Neuronal stem cell (in vitro differentiated cells): ENCODE results near the gene SIL1.

Experiments
- DNase-seq: peaks from one replicate; pipeline ENCODE4 v3.0.0-alpha.2; 2013; ENCODE audit warnings: low spot score
- H2AFZ ChIP-seq: one replicate; pipeline ENCODE4 v1.6.1; 2013; ENCODE audit warnings: mild to moderate bottlenecking, low read length, inconsistent platforms
- H2AK5ac ChIP-seq: 2 replicates; pipeline ENCODE4 v1.6.1; 2013; ENCODE audit warnings: low read depth, mild to moderate bottlenecking, inconsistent platforms, low read length, moderate library complexity, mixed read lengths
- H2BK120ac ChIP-seq: 2 replicates; pipeline ENCODE4 v1.6.1; 2013; ENCODE audit warnings: low read depth, mild to moderate bottlenecking, inconsistent platforms, low read length, moderate library complexity, mixed read lengths
- H2BK12ac ChIP-seq: one replicate; pipeline ENCODE4 v1.6.1; 2013; ENCODE audit warnings: low read length, inconsistent platforms
- H2BK15ac ChIP-seq: 2 replicates; pipeline ENCODE4 v1.6.1; 2013; ENCODE audit warnings: mild to moderate bottlenecking, low read length, inconsistent platforms, mixed read lengths
- H2BK5ac ChIP-seq: one replicate; pipeline ENCODE4 v1.6.1; 2013; ENCODE audit warnings: inconsistent platforms, mild to moderate bottlenecking, low read length, moderate library complexity
- H3K14ac ChIP-seq: one replicate; pipeline ENCODE4 v1.6.1; 2013; ENCODE audit warnings: low read length, inconsistent platforms
- H3K18ac ChIP-seq: 2 replicates; pipeline ENCODE4 v1.6.1; 2013; ENCODE audit warnings: low read length, inconsistent platforms
- H3K23ac ChIP-seq: 2 replicates; pipeline ENCODE4 v1.6.1; 2013; ENCODE audit warnings: low read depth, mild to moderate bottlenecking, mixed read lengths, low read length, inconsistent platforms; ENCODE audit not compliant: poor library complexity
- H3K27ac ChIP-seq: replicated peaks from 3 replicates; pipeline ENCODE4 v1.5.1; 2013; ENCODE audit warnings: low read length, inconsistent platforms
- H3K27me3 ChIP-seq, 3 experiments: 2 replicates each; pipeline ENCODE4 v1.6.1; 2013; ENCODE audit warnings: low read length in 3 of 3, mild to moderate bottlenecking in 2 of 3, inconsistent platforms in 1 of 3, low read depth in 1 of 3, mixed read lengths in 1 of 3, moderate library complexity in 1 of 3; ENCODE audit not compliant: control insufficient read depth in 3 of 3, insufficient read depth in 3 of 3
- H3K36me3 ChIP-seq, 2 donors: replicated peaks in 1 of 2; 2 replicates each; pipeline ENCODE4 v1.6.1; 2013; ENCODE audit warnings: low read length in 2 of 2; ENCODE audit not compliant: control insufficient read depth in 2 of 2, insufficient read depth in 2 of 2
- H3K4ac ChIP-seq: 2 replicates; pipeline ENCODE4 v1.6.1; 2013; ENCODE audit warnings: inconsistent platforms, mild to moderate bottlenecking, low read length, moderate library complexity
- H3K4me1 ChIP-seq, 2 donors: 1 replicate in 1 of 2; 2 replicates in 1 of 2; pipeline ENCODE4 v1.6.1; 2013; ENCODE audit warnings: low read length in 2 of 2, low read depth in 1 of 2; ENCODE audit not compliant: control insufficient read depth in 2 of 2, insufficient read depth in 1 of 2
- H3K4me2 ChIP-seq: one replicate; pipeline ENCODE4 v1.6.1; 2013; ENCODE audit warnings: mild to moderate bottlenecking, low read length, inconsistent platforms; ENCODE audit not compliant: insufficient read depth, poor library complexity, severe bottlenecking
- H3K4me3 ChIP-seq, 2 donors: 2 replicates each; pipeline ENCODE4 v1.5.1; 2013; ENCODE audit warnings: low read length in 2 of 2, mild to moderate bottlenecking in 2 of 2, inconsistent platforms in 1 of 2, moderate library complexity in 1 of 2
- H3K79me1 ChIP-seq: one replicate; pipeline ENCODE4 v1.6.1; 2013; ENCODE audit warnings: low read depth, mild to moderate bottlenecking, inconsistent platforms, low read length, moderate library complexity
- H3K9ac ChIP-seq: one replicate; pipeline ENCODE4 v1.6.1; 2013; ENCODE audit warnings: mild to moderate bottlenecking, low read depth, low read length, inconsistent platforms; ENCODE audit not compliant: poor library complexity
- H3K9me3 ChIP-seq, 2 donors: replicated peaks in 1 of 2; 2 replicates each; pipeline versions ENCODE3 to v1.6.1; 2013; ENCODE audit warnings: low read length in 2 of 2, mild to moderate bottlenecking in 2 of 2, inconsistent platforms in 1 of 2, low read depth in 1 of 2, mixed read lengths in 1 of 2, moderate library complexity in 1 of 2; ENCODE audit not compliant: control insufficient read depth in 2 of 2, insufficient read depth in 1 of 2
- H4K8ac ChIP-seq: one replicate; pipeline ENCODE4 v1.6.1; 2013; ENCODE audit warnings: low read depth, mild to moderate bottlenecking, inconsistent platforms, low read length, moderate library complexity
- H4K91ac ChIP-seq: one replicate; pipeline ENCODE4 v1.6.1; 2013; ENCODE audit warnings: low read length, low read depth, mild to moderate bottlenecking, inconsistent platforms; ENCODE audit not compliant: poor library complexity
- WGBS, 2 donors: extraction: QIAGEN DNeasy Blood & Tissue Kit; methylation state at CpG; one replicate each; pipeline ENCODE4 v1.1.7; 2013; ENCODE audit warnings: missing lambda C conversion rate in 2 of 2, mixed read lengths in 1 of 2; ENCODE audit not compliant: insufficient read length in 2 of 2, insufficient replicate concordance in 1 of 2; ENCODE audit errors: extremely low coverage in 2 of 2; 5-methylcytosine and 5-hydroxymethylcytosine counted together

Gene SIL1

GRCh38 chr5:139190125-139190524, 8.0 kb downstream of the SIL1 start:
- no peak overlapping the region for H2BK5ac ChIP-seq
- H4K91ac ChIP-seq = no peak overlapping the region
- no peak overlapping the region for H3K18ac ChIP-seq
- H3K36me3 ChIP-seq = peaks cover 0 to 4% of the 10 kb centered on the region in 2 donors
- H3K14ac ChIP-seq = no peak overlapping the region
- WGBS, 2 donors = no CpG with 5 or more reads among the region's 3 CpGs
- no peak overlapping the region for H2BK120ac ChIP-seq
- no peak overlapping the region for H2AFZ ChIP-seq
- no peak overlapping the region for H2AK5ac ChIP-seq
- no peak overlapping the region for H3K23ac ChIP-seq
- H3K79me1 ChIP-seq = no peaks in the 10 kb centered on the region
- H3K4me2 ChIP-seq = no peak overlapping the region
- H3K4ac ChIP-seq = no peak overlapping the region
- no peak overlapping the region for H3K4me3 ChIP-seq
- H4K8ac ChIP-seq = no peak overlapping the region
- peaks cover 0 to 3% of the 10 kb centered on the region in 2 donors for H3K9me3 ChIP-seq
- H3K9ac ChIP-seq = no peak overlapping the region
- no peaks in the 10 kb centered on the region for H3K4me1 ChIP-seq
- no peak overlapping the region for H3K27ac ChIP-seq
- no peak for DNase-seq
- no peak overlapping the region for H2BK12ac ChIP-seq
- no peaks in the 10 kb centered on the region for H3K27me3 ChIP-seq
- no peak overlapping the region for H2BK15ac ChIP-seq

GRCh38 chr5:139188558-139189270, 9.5 kb downstream of the SIL1 start:
- Histone ChIP-seq H2BK120ac (no peak overlapping the region), H3K23ac (no peak overlapping the region), H2AK5ac (no peak overlapping the region), H2AFZ (no peak overlapping the region), H3K9me3 (peaks cover 0 to 3% of the 10 kb centered on the region in 2 donors), H3K27me3 (no peaks in the 10 kb centered on the region), H2BK5ac (no peak overlapping the region), H3K4ac (no peak overlapping the region), H2BK12ac (no peak overlapping the region), H4K8ac (no peak overlapping the region), H3K4me3 (no peak overlapping the region), H2BK15ac (no peak overlapping the region), H4K91ac (no peak overlapping the region), H3K27ac (no peak overlapping the region), H3K9ac (no peak overlapping the region), H3K18ac (no peak overlapping the region), H3K14ac (no peak overlapping the region), H3K79me1 (no peaks in the 10 kb centered on the region), H3K4me2 (no peak overlapping the region), H3K36me3 (peaks cover 0 to 4% of the 10 kb centered on the region in 2 donors), H3K4me1 (no peaks in the 10 kb centered on the region)
- no peak for DNase-seq
- no CpG with 5 or more reads among the region's 5 CpGs for WGBS, 2 donors

- Histone ChIP-seq H2AFZ (no peak overlapping the region), H2BK5ac (no peak overlapping the region), H3K23ac (no peak overlapping the region), H3K18ac (no peak overlapping the region), H3K36me3 (no peaks in the 10 kb centered on the region), H3K14ac (no peak overlapping the region), H4K8ac (no peak overlapping the region), H3K4ac (no peak overlapping the region), H2BK12ac (no peak overlapping the region), H3K4me1 (peaks cover 4 to 7% of the 10 kb centered on the region in 2 donors), H3K4me2 (no peak overlapping the region), H3K79me1 (no peaks in the 10 kb centered on the region), H2AK5ac (no peak overlapping the region), H3K27me3 (no peaks in the 10 kb centered on the region), H3K4me3 (no peak overlapping the region), H2BK15ac (no peak overlapping the region), H4K91ac (no peak overlapping the region), H3K27ac (no peak overlapping the region), H2BK120ac (no peak overlapping the region), H3K9me3 (peaks cover 0 to 3% of the 10 kb centered on the region in 2 donors), H3K9ac (no peak overlapping the region)
- WGBS, 2 donors = no CpG with 5 or more reads among the region's 6 CpGs
- no peak for DNase-seq
Observed at GRCh38 chr5:139186752-139187326, 11.3 kb downstream of the SIL1 start.

- H2BK5ac ChIP-seq = no peak overlapping the region
- H3K9me3 ChIP-seq = peaks cover 0 to 3% of the 10 kb centered on the region in 2 donors
- H3K14ac ChIP-seq = no peak overlapping the region
- no peak overlapping the region for H3K4me2 ChIP-seq
- H4K8ac ChIP-seq = no peak overlapping the region
- H2BK12ac ChIP-seq = no peak overlapping the region
- WGBS, 2 donors = no CpG with 5 or more reads among the region's 3 CpGs
- H2AK5ac ChIP-seq = no peak overlapping the region
- H3K36me3 ChIP-seq = no peaks in the 10 kb centered on the region
- no peaks in the 10 kb centered on the region for H3K27me3 ChIP-seq
- no peak overlapping the region for H4K91ac ChIP-seq
- H3K79me1 ChIP-seq = no peaks in the 10 kb centered on the region
- no peak for DNase-seq
- H2BK15ac ChIP-seq = no peak overlapping the region
- H3K18ac ChIP-seq = no peak overlapping the region
- H2BK120ac ChIP-seq = no peak overlapping the region
- no peak overlapping the region for H3K23ac ChIP-seq
- no peak overlapping the region for H3K27ac ChIP-seq
- no peak overlapping the region for H3K9ac ChIP-seq
- peaks cover 5 to 13% of the 10 kb centered on the region in 2 donors for H3K4me1 ChIP-seq
- no peak overlapping the region for H3K4ac ChIP-seq
- H2AFZ ChIP-seq = no peak overlapping the region
- no peak overlapping the region for H3K4me3 ChIP-seq
Observed at GRCh38 chr5:139186261-139186660, 11.9 kb downstream of the SIL1 start.
